ENCODE measurements around the gene IL32.

IL32 gene

GRCh38 chr16:3115561-3115960 lies 50.1 kb downstream of the IL32 start:
- no peak for DNase-seq (ENCODE audit: low read depth in 2 of 2)

GRCh38 chr16:3118204-3118790 lies 52.9 kb downstream of the IL32 start:
- DNase-seq (ENCODE audit: low read depth in 2 of 2): no peak

GRCh38 chr16:3118846-3119245 lies 53.4 kb downstream of the IL32 start:
- DNase-seq (ENCODE audit: low read depth in 2 of 2): no peak

Data from activated CD4-positive, alpha-beta T cell treated with anti-CD3 and anti-CD28 coated beads for 24 hours (primary cell).